BLaER1 treated with 17β-estradiol and CSF1 and Interleukin-3, amounts not matched to agents 10 nM and 100 nM (cell line): ENCODE data around the gene DUSP22.

Experiments used
- H3K27ac ChIP-seq, 11 experiments: shearing (Covaris generic); formaldehyde crosslinking; 2 replicates each; pipeline ENCODE4 v1.8.1; 2022
- H3K27me3 ChIP-seq, 11 experiments: shearing (Covaris generic); formaldehyde crosslinking; 2 replicates each; pipeline ENCODE4 v1.8.1; 2022
- H3K36me3 ChIP-seq, 11 experiments: shearing (Covaris generic); formaldehyde crosslinking; 2 replicates each; pipeline ENCODE4 v1.8.1; 2022
- H3K4me1 ChIP-seq, 10 experiments: shearing (Covaris generic); formaldehyde crosslinking; 2 replicates each; pipeline ENCODE4 v1.8.1; 2022
- H3K4me2 ChIP-seq, 11 experiments: shearing (Covaris generic); formaldehyde crosslinking; 2 replicates each; pipeline ENCODE4 v1.8.1; 2022
- H3K4me3 ChIP-seq, 10 experiments: shearing (Covaris generic); formaldehyde crosslinking; 2 replicates each; pipeline ENCODE4 v1.8.1; 2022
- H3K9ac ChIP-seq, 11 experiments: shearing (Covaris generic); formaldehyde crosslinking; 2 replicates each; pipeline ENCODE4 v1.8.1; 2022
- H3K9me3 ChIP-seq, 11 experiments: shearing (Covaris generic); formaldehyde crosslinking; replicated peaks in 1 of 11; 2 replicates each; pipeline ENCODE4 v1.8.1; 2022
- H4K20me1 ChIP-seq, 11 experiments: shearing (Covaris generic); formaldehyde crosslinking; 2 replicates each; pipeline ENCODE4 v1.8.1; 2022
- Cebpa-rat ChIP-seq, 11 experiments: shearing (Covaris generic); IDR thresholded peaks; 2 replicates each; pipeline ENCODE4 v1.8.1; 2022

The DUSP22 gene

GRCh38 chr6:347232-347631 lies 54.9 kb downstream of the DUSP22 start:
- peaks cover 10 to 72% (median 30%) of the 10 kb centered on the region in 11 experiments; a peak in 18 of 22 replicates for H3K36me3 ChIP-seq
- H3K27me3 ChIP-seq, result no peaks in the 10 kb centered on the region
- H3K9ac ChIP-seq, result no peak overlapping the region
- peaks cover 0 to 20% (median 6%) of the 10 kb centered on the region in 10 experiments; a peak in 15 of 20 replicates for H3K4me1 ChIP-seq
- no peak overlapping the region for H3K4me3 ChIP-seq
- H4K20me1 ChIP-seq, result peaks cover 0 to 39% (median 0%) of the 10 kb centered on the region in 11 experiments; a peak in 6 of 22 replicates
- no peaks in the 10 kb centered on the region for H3K9me3 ChIP-seq
- H3K4me2 ChIP-seq, result no peak overlapping the region
- no peak overlapping the region for H3K27ac ChIP-seq
- TF ChIP-seq Cebpa-rat (IDR thresholded peaks at IDR 0.05), result no peak

DNA sequence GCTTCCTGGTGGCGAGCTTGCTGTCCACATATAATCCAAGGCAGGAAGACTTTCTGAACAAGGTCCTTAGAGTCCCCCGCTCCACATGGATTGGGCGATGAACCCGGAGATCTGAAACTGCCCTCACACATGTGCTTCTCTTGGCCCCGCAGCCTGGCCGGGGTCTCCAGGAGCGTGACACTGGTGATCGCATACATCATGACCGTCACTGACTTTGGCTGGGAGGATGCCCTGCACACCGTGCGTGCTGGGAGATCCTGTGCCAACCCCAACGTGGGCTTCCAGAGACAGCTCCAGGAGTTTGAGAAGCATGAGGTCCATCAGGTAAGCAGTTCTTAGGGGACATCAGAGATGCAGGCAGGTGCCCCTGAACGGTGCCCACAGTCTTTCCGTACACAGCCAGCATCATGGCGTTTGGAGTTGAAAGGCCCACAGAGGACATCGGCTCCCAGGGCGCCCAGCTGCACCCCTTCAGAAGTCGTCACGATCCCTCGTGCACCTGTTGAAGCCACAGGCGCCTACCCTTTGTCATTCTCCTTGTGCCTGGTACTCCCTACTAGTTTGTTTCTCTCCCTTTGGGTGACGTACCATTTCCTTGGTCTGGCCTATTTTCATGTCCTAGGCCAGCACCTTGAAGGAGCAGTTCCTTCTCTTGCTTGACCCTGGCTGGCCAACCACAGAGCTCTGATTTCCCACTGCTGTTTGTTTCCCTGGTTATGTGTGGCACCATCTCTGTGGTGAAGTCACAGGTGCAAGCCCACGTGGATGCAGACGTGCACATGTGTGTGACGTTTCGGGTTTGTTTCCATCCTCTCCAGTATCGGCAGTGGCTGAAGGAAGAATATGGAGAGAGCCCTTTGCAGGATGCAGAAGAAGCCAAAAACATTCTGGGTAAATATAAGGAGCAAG lies 55.9 kb downstream of the DUSP22 start:
- peaks cover 0 to 10% (median 3%) of the 10 kb centered on the region in 10 experiments; a peak in 5 of 20 replicates for H3K4me1 ChIP-seq
- H3K4me3 ChIP-seq, result no peak overlapping the region
- no peak overlapping the region for H3K27ac ChIP-seq
- H3K4me2 ChIP-seq, result no peak overlapping the region
- no peak for TF ChIP-seq Cebpa-rat (IDR thresholded peaks at IDR 0.05)
- H4K20me1 ChIP-seq, result peaks cover 0 to 29% (median 0%) of the 10 kb centered on the region in 11 experiments; a peak in 6 of 22 replicates
- H3K27me3 ChIP-seq, result no peaks in the 10 kb centered on the region
- no peak overlapping the region for H3K9ac ChIP-seq
- H3K36me3 ChIP-seq, result peaks cover 10 to 72% (median 30%) of the 10 kb centered on the region in 11 experiments; a peak in 18 of 22 replicates
- H3K9me3 ChIP-seq, result no peaks in the 10 kb centered on the region

GRCh38 chr6:348860-349396 lies 56.6 kb downstream of the DUSP22 start:
- no peak for TF ChIP-seq Cebpa-rat (IDR thresholded peaks at IDR 0.05)
- Histone ChIP-seq H3K4me1 (peaks cover 0 to 9% (median 3%) of the 10 kb centered on the region in 10 experiments; a peak in 5 of 20 replicates), H3K9me3 (no peaks in the 10 kb centered on the region), H3K27ac (no peak overlapping the region), H3K9ac (no peak overlapping the region), H3K27me3 (no peaks in the 10 kb centered on the region), H4K20me1 (peaks cover 0 to 22% (median 0%) of the 10 kb centered on the region in 11 experiments; a peak in 5 of 22 replicates), H3K4me3 (no peak overlapping the region), H3K36me3 (peaks cover 10 to 72% (median 30%) of the 10 kb centered on the region in 11 experiments; a peak in 18 of 22 replicates), H3K4me2 (no peak overlapping the region)

- TF ChIP-seq Cebpa-rat (IDR thresholded peaks at IDR 0.05), result no peak
- Histone ChIP-seq H3K9ac (no peak overlapping the region), H3K27ac (no peak overlapping the region), H3K4me3 (no peak overlapping the region), H3K36me3 (peaks cover 10 to 72% (median 30%) of the 10 kb centered on the region in 11 experiments; a peak in 18 of 22 replicates), H3K4me1 (peaks cover 0 to 6% (median 4%) of the 10 kb centered on the region in 10 experiments; a peak in 11 of 20 replicates), H3K27me3 (no peaks in the 10 kb centered on the region), H4K20me1 (peaks cover 0 to 18% (median 0%) of the 10 kb centered on the region in 11 experiments; a peak in 4 of 22 replicates), H3K9me3 (no peaks in the 10 kb centered on the region), H3K4me2 (no peak overlapping the region)
Observed at GRCh38 chr6:349491-349921, 57.2 kb downstream of the DUSP22 start.

DNA sequence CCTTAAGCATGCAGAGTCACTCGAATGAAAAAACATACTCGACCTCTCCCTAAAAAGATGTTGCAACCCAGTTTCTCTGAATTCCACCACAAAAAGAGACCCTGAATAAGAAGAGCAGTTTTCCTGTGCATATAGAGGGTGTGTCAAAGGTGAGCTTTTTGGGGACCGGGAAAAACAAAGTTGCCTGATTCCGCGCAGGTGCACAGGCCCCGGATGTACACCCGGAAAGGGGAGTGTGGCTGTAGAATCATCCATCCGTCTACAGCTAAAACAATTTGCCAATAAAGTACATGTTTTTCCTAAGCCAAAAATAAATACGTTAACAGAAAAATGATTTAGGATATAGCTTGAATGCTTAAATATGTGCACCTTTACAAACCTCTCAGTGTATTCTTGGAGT lies 58.1 kb downstream of the DUSP22 start:
- Histone ChIP-seq H3K27ac (no peak overlapping the region), H3K36me3 (peaks cover 10 to 72% (median 30%) of the 10 kb centered on the region in 11 experiments; a peak in 18 of 22 replicates), H3K4me2 (no peak overlapping the region), H3K27me3 (no peaks in the 10 kb centered on the region), H3K9ac (no peak overlapping the region), H3K9me3 (no peaks in the 10 kb centered on the region), H3K4me3 (no peak overlapping the region), H4K20me1 (peaks cover 0 to 17% (median 0%) of the 10 kb centered on the region in 11 experiments; a peak in 3 of 22 replicates), H3K4me1 (peaks cover 1 to 12% (median 8%) of the 10 kb centered on the region in 10 experiments; a peak in 13 of 20 replicates)
- TF ChIP-seq Cebpa-rat (IDR thresholded peaks at IDR 0.05), result no peak

- Histone ChIP-seq H3K4me3 (no peak overlapping the region), H4K20me1 (peaks cover 0 to 21% (median 0%) of the 10 kb centered on the region in 11 experiments; a peak in 3 of 22 replicates), H3K4me1 (peaks cover 5 to 19% (median 11%) of the 10 kb centered on the region in 10 experiments; a peak in 14 of 20 replicates), H3K27me3 (no peaks in the 10 kb centered on the region), H3K27ac (no peak overlapping the region), H3K9me3 (no peaks in the 10 kb centered on the region), H3K36me3 (peaks cover 10 to 66% (median 30%) of the 10 kb centered on the region in 11 experiments; a peak in 18 of 22 replicates), H3K9ac (no peak overlapping the region), H3K4me2 (no peak overlapping the region)
- no peak for TF ChIP-seq Cebpa-rat (IDR thresholded peaks at IDR 0.05)
Observed at GRCh38 chr6:351011-351866, 59.0 kb downstream of the DUSP22 start.

GRCh38 chr6:351867-352289 lies 59.6 kb downstream of the DUSP22 start:
- TF ChIP-seq Cebpa-rat (IDR thresholded peaks at IDR 0.05), result no peak
- Histone ChIP-seq H3K27me3 (no peaks in the 10 kb centered on the region), H3K4me1 (peaks cover 5 to 19% (median 11%) of the 10 kb centered on the region in 10 experiments; a peak in 14 of 20 replicates), H3K9ac (no peak overlapping the region), H4K20me1 (peaks cover 0 to 21% (median 0%) of the 10 kb centered on the region in 11 experiments; a peak in 2 of 22 replicates), H3K4me3 (no peak overlapping the region), H3K9me3 (no peaks in the 10 kb centered on the region), H3K4me2 (no peak overlapping the region), H3K27ac (no peak overlapping the region), H3K36me3 (peaks cover 10 to 59% (median 30%) of the 10 kb centered on the region in 11 experiments; a peak in 18 of 22 replicates)

GRCh38 chr6:352474-352873 lies 60.2 kb downstream of the DUSP22 start:
- Histone ChIP-seq H3K27me3 (no peaks in the 10 kb centered on the region), H3K36me3 (peaks cover 10 to 53% (median 28%) of the 10 kb centered on the region in 11 experiments; a peak in 18 of 22 replicates), H3K9me3 (no peaks in the 10 kb centered on the region), H3K4me3 (no peak overlapping the region), H4K20me1 (peaks cover 0 to 21% (median 0%) of the 10 kb centered on the region in 11 experiments; a peak in 2 of 22 replicates), H3K4me2 (no peak overlapping the region), H3K27ac (no peak overlapping the region), H3K4me1 (peaks cover 5 to 19% (median 11%) of the 10 kb centered on the region in 10 experiments; a peak in 14 of 20 replicates), H3K9ac (no peak overlapping the region)
- TF ChIP-seq Cebpa-rat (IDR thresholded peaks at IDR 0.05), result no peak
